ENCODE data around the gene FYB1. TPM values are rescaled to one million over a fixed set of nuclear protein-coding genes. Genes with fewer than 3 reads are reported as not detected.

FYB1 gene
- total RNA-seq, 1 experiment from 2014 or later: 0.46 TPM

DNA sequence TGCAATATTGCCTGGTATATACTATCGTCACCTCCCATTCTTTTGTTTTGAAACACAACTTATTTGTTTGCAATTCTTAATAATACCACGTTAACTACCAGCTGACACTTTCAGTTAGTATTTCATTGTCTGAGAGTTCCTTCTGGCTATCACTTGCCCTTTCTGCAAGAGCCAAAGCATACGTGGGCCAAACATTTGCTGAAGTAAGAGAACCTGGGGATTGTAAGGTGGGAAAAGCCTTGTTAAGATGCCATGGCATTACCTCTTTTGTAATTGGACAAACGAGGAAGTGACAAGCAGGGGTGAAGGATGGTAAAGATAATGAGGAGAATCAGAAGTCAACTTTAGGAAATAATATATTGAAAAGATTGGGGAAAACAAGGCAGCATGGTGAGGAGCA, 47.7 kb downstream of the FYB1 start:
- H3K4me3 ChIP-seq (ENCODE audit: low read depth in 2 of 2, low read length in 2 of 2): no peak overlapping the region
- intact Hi-C loops (cut with micrococcal nuclease; ENCODE audit: unreplicated experiment): no loop called here
- no peaks in the 10 kb centered on the region for H3K36me3 ChIP-seq (ENCODE audit: control insufficient read depth, insufficient read depth, low read length)
- no peak overlapping the region for H3K27ac ChIP-seq (ENCODE audit: low read length)
- ChIA-PET CTCF (no interaction called here), POLR2A (no interaction called here)
- BruUV-seq (replicated peaks): no TSS peak
- DNase-seq (ENCODE audit: low read depth, low spot score): no peak
- TF ChIP-seq, protein P1, sequence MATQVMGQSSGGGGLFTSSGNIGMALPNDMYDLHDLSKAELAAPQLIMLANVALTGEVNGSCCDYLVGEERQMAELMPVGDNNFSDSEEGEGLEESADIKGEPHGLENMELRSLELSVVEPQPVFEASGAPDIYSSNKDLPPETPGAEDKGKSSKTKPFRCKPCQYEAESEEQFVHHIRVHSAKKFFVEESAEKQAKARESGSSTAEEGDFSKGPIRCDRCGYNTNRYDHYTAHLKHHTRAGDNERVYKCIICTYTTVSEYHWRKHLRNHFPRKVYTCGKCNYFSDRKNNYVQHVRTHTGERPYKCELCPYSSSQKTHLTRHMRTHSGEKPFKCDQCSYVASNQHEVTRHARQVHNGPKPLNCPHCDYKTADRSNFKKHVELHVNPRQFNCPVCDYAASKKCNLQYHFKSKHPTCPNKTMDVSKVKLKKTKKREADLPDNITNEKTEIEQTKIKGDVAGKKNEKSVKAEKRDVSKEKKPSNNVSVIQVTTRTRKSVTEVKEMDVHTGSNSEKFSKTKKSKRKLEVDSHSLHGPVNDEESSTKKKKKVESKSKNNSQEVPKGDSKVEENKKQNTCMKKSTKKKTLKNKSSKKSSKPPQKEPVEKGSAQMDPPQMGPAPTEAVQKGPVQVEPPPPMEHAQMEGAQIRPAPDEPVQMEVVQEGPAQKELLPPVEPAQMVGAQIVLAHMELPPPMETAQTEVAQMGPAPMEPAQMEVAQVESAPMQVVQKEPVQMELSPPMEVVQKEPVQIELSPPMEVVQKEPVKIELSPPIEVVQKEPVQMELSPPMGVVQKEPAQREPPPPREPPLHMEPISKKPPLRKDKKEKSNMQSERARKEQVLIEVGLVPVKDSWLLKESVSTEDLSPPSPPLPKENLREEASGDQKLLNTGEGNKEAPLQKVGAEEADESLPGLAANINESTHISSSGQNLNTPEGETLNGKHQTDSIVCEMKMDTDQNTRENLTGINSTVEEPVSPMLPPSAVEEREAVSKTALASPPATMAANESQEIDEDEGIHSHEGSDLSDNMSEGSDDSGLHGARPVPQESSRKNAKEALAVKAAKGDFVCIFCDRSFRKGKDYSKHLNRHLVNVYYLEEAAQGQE (IDR thresholded peaks at IDR 0.05; ENCODE audit: insufficient read depth in 1 of 2, low read depth in 2 of 2, low read length in 1 of 2): no peak
- TF ChIP-seq SIN3A (IDR thresholded peaks at IDR 0.05; ENCODE audit: borderline replicate concordance, insufficient read depth, low read depth, low read length) (no peak), POLR2AphosphoS5 (IDR thresholded peaks at IDR 0.05; ENCODE audit: low read depth, low read length) (no peak), TCF7L2 (IDR thresholded peaks at IDR 0.05; ENCODE audit: low read depth, low read length) (no peak)
- TF ChIP-seq, protein P2, sequence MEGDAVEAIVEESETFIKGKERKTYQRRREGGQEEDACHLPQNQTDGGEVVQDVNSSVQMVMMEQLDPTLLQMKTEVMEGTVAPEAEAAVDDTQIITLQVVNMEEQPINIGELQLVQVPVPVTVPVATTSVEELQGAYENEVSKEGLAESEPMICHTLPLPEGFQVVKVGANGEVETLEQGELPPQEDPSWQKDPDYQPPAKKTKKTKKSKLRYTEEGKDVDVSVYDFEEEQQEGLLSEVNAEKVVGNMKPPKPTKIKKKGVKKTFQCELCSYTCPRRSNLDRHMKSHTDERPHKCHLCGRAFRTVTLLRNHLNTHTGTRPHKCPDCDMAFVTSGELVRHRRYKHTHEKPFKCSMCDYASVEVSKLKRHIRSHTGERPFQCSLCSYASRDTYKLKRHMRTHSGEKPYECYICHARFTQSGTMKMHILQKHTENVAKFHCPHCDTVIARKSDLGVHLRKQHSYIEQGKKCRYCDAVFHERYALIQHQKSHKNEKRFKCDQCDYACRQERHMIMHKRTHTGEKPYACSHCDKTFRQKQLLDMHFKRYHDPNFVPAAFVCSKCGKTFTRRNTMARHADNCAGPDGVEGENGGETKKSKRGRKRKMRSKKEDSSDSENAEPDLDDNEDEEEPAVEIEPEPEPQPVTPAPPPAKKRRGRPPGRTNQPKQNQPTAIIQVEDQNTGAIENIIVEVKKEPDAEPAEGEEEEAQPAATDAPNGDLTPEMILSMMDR (IDR thresholded peaks at IDR 0.05): no peak
- no peak for ATAC-seq
- H3K9me3 ChIP-seq (ENCODE audit: control insufficient read depth, insufficient read depth, low read depth, low read length): no peaks in the 10 kb centered on the region
- H3K4me1 ChIP-seq (ENCODE audit: control insufficient read depth, insufficient read depth, low read length): no peaks in the 10 kb centered on the region
- in situ Hi-C loops (cut with HindIII; ENCODE audit: low pct_unique_long_range_greater_than_20kb, low sequenced_read_pairs): no loop called here
- 0 out of 2 replicates have a peak, but pooled peaks cover 4% of the 10 kb centered on the region for H3K27me3 ChIP-seq (ENCODE audit: control insufficient read depth, insufficient read depth, low read length)

DNA sequence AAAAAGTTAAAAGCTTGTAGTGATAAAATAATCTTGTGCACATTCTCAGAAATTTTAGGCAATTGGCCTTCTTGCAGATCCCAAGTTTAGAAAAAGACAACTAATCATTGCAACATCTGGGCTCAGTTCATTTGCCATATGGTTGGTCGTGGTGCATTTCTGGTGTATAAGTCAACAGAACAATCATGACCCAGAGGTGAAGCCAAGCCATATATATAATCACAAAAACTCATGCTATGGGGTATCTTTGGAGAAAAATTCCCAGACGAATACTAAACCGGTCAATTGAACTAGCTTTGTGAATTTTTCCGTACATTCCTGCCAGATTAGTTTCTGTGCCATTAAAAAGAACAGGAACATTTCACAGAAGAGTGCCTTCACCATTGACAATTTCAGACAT, 50.3 kb downstream of the FYB1 start:
- TF ChIP-seq, protein P1 (IDR thresholded peaks at IDR 0.05; ENCODE audit: insufficient read depth in 1 of 2, low read depth in 2 of 2, low read length in 1 of 2): no peak
- TF ChIP-seq SIN3A (IDR thresholded peaks at IDR 0.05; ENCODE audit: borderline replicate concordance, insufficient read depth, low read depth, low read length): no peak
- no peak for TF ChIP-seq TCF7L2 (IDR thresholded peaks at IDR 0.05; ENCODE audit: low read depth, low read length)
- no peak for TF ChIP-seq POLR2AphosphoS5 (IDR thresholded peaks at IDR 0.05; ENCODE audit: low read depth, low read length)
- TF ChIP-seq, protein P2 (IDR thresholded peaks at IDR 0.05): no peak
- in situ Hi-C loops (cut with HindIII; ENCODE audit: low pct_unique_long_range_greater_than_20kb, low sequenced_read_pairs): no loop called here
- no peaks in the 10 kb centered on the region for H3K27me3 ChIP-seq (ENCODE audit: control insufficient read depth, insufficient read depth, low read length)
- H3K4me1 ChIP-seq (ENCODE audit: control insufficient read depth, insufficient read depth, low read length): no peaks in the 10 kb centered on the region
- no peak overlapping the region for H3K4me3 ChIP-seq (ENCODE audit: low read depth in 2 of 2, low read length in 2 of 2)
- H3K27ac ChIP-seq (ENCODE audit: low read length): no peak overlapping the region
- no peaks in the 10 kb centered on the region for H3K9me3 ChIP-seq (ENCODE audit: control insufficient read depth, insufficient read depth, low read depth, low read length)
- ATAC-seq (no peak), DNase-seq (ENCODE audit: low read depth, low spot score) (no peak)
- BruUV-seq (replicated peaks): no TSS peak
- intact Hi-C loops (cut with micrococcal nuclease; ENCODE audit: unreplicated experiment): no loop called here
- no peaks in the 10 kb centered on the region for H3K36me3 ChIP-seq (ENCODE audit: control insufficient read depth, insufficient read depth, low read length)
- ChIA-PET CTCF (no interaction called here), POLR2A (no interaction called here)

Data from Panc1 (cell line).